HepG2 (cell line): ENCODE data around the gene OAS1. TPM values are rescaled to one million over a fixed set of nuclear protein-coding genes. Genes with fewer than 3 reads are reported as not detected.

Experiments
- BORCS8-MEF2B ChIP-seq: sonication (generic); formaldehyde crosslinking; IDR thresholded peaks from 2 replicates; pipeline ENCODE4 v1.8.0; 2022; ENCODE audit warnings: mild to moderate bottlenecking, missing genetic modification reagents
- ERF ChIP-seq: IDR thresholded peaks from 2 replicates; pipeline ENCODE4 v1.6.1; 2018; ENCODE audit warnings: missing biosample characterization, missing genetic modification reagents
- HOXA3 ChIP-seq: sonication (generic); formaldehyde crosslinking; IDR thresholded peaks from 2 replicates; pipeline ENCODE4 v1.5.0; 2020; ENCODE audit warnings: missing genetic modification reagents
- MIER3 ChIP-seq: IDR thresholded peaks from 2 replicates; pipeline ENCODE4 v1.6.1; 2016; ENCODE audit warnings: missing compliant biosample characterization, borderline replicate concordance
- NR3C1 ChIP-seq: sonication (generic); formaldehyde crosslinking; IDR thresholded peaks from 2 replicates; pipeline ENCODE4 v1.4.0; 2020; ENCODE audit warnings: missing genetic modification reagents
- SOX13 ChIP-seq, 3 experiments: fragments of 450-650 bp in 1 of 3; sonication (generic) in 1 of 3; formaldehyde crosslinking in 1 of 3; IDR thresholded peaks in 2 of 3; conservative IDR thresholded peaks in 1 of 3; 2 replicates each; pipeline versions ENCODE4 v1.5.0 to v1.6.1; 2016 to 2020; ENCODE audit warnings: antibody characterized with exemption in 1 of 3, mild to moderate bottlenecking in 1 of 3, missing compliant biosample characterization in 1 of 3, missing genetic modification reagents in 1 of 3, moderate library complexity in 1 of 3
- SOX6 ChIP-seq, 2 experiments: fragments of 450-650 bp in 1 of 2; sonication (generic) in 1 of 2; formaldehyde crosslinking in 1 of 2; IDR thresholded peaks; 2 replicates each; pipeline versions ENCODE4 v1.4.0 to v1.6.1; 2017 to 2020; ENCODE audit warnings: antibody characterized with exemption in 1 of 2, mild to moderate bottlenecking in 1 of 2, missing genetic modification reagents in 1 of 2
- SRF ChIP-seq: IDR thresholded peaks from 2 replicates; pipeline ENCODE4 v1.6.1; 2011; ENCODE audit warnings: mild to moderate bottlenecking, low read depth, low read length, moderate library complexity
- ZBTB20 ChIP-seq: sonication (generic); formaldehyde crosslinking; IDR thresholded peaks from 2 replicates; pipeline ENCODE4 v1.8.1; 2023; ENCODE audit warnings: missing genetic modification reagents, low read depth, mild to moderate bottlenecking, borderline replicate concordance
- ZNF234 ChIP-seq: sonication (generic); formaldehyde crosslinking; conservative IDR thresholded peaks from 2 replicates; pipeline ENCODE4 v1.5.1; 2020; ENCODE audit warnings: mild to moderate bottlenecking, missing genetic modification reagents
- ZNF296 ChIP-seq: sonication (generic); formaldehyde crosslinking; conservative IDR thresholded peaks from 2 replicates; pipeline ENCODE4 v1.5.0; 2020; ENCODE audit warnings: mild to moderate bottlenecking, missing genetic modification reagents
- ZNF331 ChIP-seq: sonication (generic); formaldehyde crosslinking; IDR thresholded peaks from 2 replicates; pipeline ENCODE4 v1.4.0; 2020; ENCODE audit warnings: missing genetic modification reagents
- ZNF564 ChIP-seq: sonication (generic); formaldehyde crosslinking; IDR thresholded peaks from 2 replicates; pipeline ENCODE4 v1.8.1; 2023; ENCODE audit warnings: mild to moderate bottlenecking, missing genetic modification reagents
- ZNF605 ChIP-seq: sonication (generic); formaldehyde crosslinking; IDR thresholded peaks from 2 replicates; pipeline ENCODE4 v1.8.0; 2022; ENCODE audit warnings: mild to moderate bottlenecking, missing genetic modification reagents
- polyA plus RNA-seq, 8 experiments: library from polyadenylated mRNA; depleted of rRNA in 3 of 8; stranded (reverse) in 7 of 8; unstranded in 1 of 8; fragments of >200 nt; fragmentation: Illumina TruSeq in 4 of 8; extraction: Trizol in 4 of 8; gene quantifications; 2 replicates each; pipeline versions ENCODE4 v1.2.1 to v1.2.3, GENCODE V29; 2011 to 2016; ENCODE audit warnings: low read depth in 4 of 8, missing spikeins in 1 of 8, mixed read lengths in 1 of 8; ENCODE audit not compliant: insufficient read depth in 1 of 8
- total RNA-seq, 5 experiments: library from RNA; depleted of rRNA; stranded (reverse); fragments of >200 nt; fragmentation: Illumina TruSeq; extraction: Trizol; gene quantifications; 2 replicates each; pipeline ENCODE4 v1.2.3, GENCODE V29; 2016; ENCODE audit warnings: low read depth in 1 of 5
- TF ChIP-seq, protein P1 (sequence below), 2 experiments: sonication (generic) in 1 of 2; formaldehyde crosslinking in 1 of 2; IDR thresholded peaks; 2 replicates each; pipeline versions ENCODE4 v1.4.0 to v1.6.1; 2016 to 2020; ENCODE audit warnings: borderline replicate concordance in 1 of 2, low read depth in 1 of 2, mild to moderate bottlenecking in 1 of 2, missing genetic modification reagents in 1 of 2
- TF ChIP-seq, protein P2 (sequence below), 2 experiments: IDR thresholded peaks; 2 replicates each; pipeline ENCODE4 v1.6.1; 2011 to 2012; ENCODE audit warnings: low read length in 2 of 2, borderline replicate concordance in 1 of 2, low read depth in 1 of 2, mild to moderate bottlenecking in 1 of 2, moderate library complexity in 1 of 2
- TF ChIP-seq, protein P3 (sequence below): sonication (generic); formaldehyde crosslinking; IDR thresholded peaks from 2 replicates; pipeline ENCODE4 v1.8.0; 2023; ENCODE audit warnings: mild to moderate bottlenecking, missing genetic modification reagents
- TF ChIP-seq, protein P4 (sequence below): sonication (generic); formaldehyde crosslinking; IDR thresholded peaks from 2 replicates; pipeline ENCODE4 v1.9.0; 2021; ENCODE audit warnings: missing genetic modification reagents, mild to moderate bottlenecking, borderline replicate concordance

The OAS1 gene
- total and polyA plus RNA-seq, 2 of the 13 experiments (the other 11 are each of a cell fraction or from before 2014, with no cell fraction given) = 6.5 to 10.6 TPM

- TF ChIP-seq ERF (peak; percentile 54), ZNF605 (CRISPR knock-in tag) (peak; percentile 53; the same call in 1 of the 2 replicates), ZNF234 (CRISPR knock-in tag) (no peak), SOX6 (IDR thresholded peaks at IDR 0.05) (no peak), SOX6 (CRISPR knock-in tag; IDR thresholded peaks at IDR 0.05) (peak; percentile 71), BORCS8-MEF2B (no peak), ZNF296 (CRISPR knock-in tag) (no peak), SRF (no peak), ZNF331 (no peak; the same call in 1 of the 2 replicates), SOX13 (IDR thresholded peaks at IDR 0.05) (no peak), SOX13 (CRISPR knock-in tag; conservative IDR thresholded peaks at IDR 0.05 in 1 of 2, IDR thresholded peaks at IDR 0.05 in 1 of 2) (peak in 1 of 2 experiments; percentile 74; a peak in 2 of 4 replicates), ZNF564 (CRISPR knock-in tag) (no peak), ZBTB20 (CRISPR knock-in tag) (no peak), MIER3 (peak; percentile 37; the same call in 1 of the 2 replicates), NR3C1 (CRISPR knock-in tag) (no peak), HOXA3 (CRISPR knock-in tag) (peak; percentile 45; the same call in 1 of the 2 replicates)
- TF ChIP-seq, protein P1, sequence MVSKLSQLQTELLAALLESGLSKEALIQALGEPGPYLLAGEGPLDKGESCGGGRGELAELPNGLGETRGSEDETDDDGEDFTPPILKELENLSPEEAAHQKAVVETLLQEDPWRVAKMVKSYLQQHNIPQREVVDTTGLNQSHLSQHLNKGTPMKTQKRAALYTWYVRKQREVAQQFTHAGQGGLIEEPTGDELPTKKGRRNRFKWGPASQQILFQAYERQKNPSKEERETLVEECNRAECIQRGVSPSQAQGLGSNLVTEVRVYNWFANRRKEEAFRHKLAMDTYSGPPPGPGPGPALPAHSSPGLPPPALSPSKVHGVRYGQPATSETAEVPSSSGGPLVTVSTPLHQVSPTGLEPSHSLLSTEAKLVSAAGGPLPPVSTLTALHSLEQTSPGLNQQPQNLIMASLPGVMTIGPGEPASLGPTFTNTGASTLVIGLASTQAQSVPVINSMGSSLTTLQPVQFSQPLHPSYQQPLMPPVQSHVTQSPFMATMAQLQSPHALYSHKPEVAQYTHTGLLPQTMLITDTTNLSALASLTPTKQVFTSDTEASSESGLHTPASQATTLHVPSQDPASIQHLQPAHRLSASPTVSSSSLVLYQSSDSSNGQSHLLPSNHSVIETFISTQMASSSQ (IDR thresholded peaks at IDR 0.05; ENCODE audit: low read depth) = peak; percentile 82
- TF ChIP-seq, protein P1 (CRISPR knock-in tag; IDR thresholded peaks at IDR 0.05; ENCODE audit: borderline replicate concordance) = peak; percentile 95
- TF ChIP-seq, protein P2, sequence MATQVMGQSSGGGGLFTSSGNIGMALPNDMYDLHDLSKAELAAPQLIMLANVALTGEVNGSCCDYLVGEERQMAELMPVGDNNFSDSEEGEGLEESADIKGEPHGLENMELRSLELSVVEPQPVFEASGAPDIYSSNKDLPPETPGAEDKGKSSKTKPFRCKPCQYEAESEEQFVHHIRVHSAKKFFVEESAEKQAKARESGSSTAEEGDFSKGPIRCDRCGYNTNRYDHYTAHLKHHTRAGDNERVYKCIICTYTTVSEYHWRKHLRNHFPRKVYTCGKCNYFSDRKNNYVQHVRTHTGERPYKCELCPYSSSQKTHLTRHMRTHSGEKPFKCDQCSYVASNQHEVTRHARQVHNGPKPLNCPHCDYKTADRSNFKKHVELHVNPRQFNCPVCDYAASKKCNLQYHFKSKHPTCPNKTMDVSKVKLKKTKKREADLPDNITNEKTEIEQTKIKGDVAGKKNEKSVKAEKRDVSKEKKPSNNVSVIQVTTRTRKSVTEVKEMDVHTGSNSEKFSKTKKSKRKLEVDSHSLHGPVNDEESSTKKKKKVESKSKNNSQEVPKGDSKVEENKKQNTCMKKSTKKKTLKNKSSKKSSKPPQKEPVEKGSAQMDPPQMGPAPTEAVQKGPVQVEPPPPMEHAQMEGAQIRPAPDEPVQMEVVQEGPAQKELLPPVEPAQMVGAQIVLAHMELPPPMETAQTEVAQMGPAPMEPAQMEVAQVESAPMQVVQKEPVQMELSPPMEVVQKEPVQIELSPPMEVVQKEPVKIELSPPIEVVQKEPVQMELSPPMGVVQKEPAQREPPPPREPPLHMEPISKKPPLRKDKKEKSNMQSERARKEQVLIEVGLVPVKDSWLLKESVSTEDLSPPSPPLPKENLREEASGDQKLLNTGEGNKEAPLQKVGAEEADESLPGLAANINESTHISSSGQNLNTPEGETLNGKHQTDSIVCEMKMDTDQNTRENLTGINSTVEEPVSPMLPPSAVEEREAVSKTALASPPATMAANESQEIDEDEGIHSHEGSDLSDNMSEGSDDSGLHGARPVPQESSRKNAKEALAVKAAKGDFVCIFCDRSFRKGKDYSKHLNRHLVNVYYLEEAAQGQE (IDR thresholded peaks at IDR 0.05; ENCODE audit: borderline replicate concordance in 1 of 2, low read depth in 1 of 2, low read length in 2 of 2) = peak in 1 of 2 experiments; percentile 26; a peak in 1 of 4 replicates
- TF ChIP-seq, protein P3, sequence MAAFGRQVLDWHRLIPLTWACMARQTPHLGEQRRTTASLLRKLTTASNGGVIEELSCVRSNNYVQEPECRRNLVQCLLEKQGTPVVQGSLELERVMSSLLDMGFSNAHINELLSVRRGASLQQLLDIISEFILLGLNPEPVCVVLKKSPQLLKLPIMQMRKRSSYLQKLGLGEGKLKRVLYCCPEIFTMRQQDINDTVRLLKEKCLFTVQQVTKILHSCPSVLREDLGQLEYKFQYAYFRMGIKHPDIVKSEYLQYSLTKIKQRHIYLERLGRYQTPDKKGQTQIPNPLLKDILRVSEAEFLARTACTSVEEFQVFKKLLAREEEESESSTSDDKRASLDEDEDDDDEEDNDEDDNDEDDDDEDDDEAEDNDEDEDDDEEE (CRISPR knock-in tag) = no peak
- TF ChIP-seq, protein P4, sequence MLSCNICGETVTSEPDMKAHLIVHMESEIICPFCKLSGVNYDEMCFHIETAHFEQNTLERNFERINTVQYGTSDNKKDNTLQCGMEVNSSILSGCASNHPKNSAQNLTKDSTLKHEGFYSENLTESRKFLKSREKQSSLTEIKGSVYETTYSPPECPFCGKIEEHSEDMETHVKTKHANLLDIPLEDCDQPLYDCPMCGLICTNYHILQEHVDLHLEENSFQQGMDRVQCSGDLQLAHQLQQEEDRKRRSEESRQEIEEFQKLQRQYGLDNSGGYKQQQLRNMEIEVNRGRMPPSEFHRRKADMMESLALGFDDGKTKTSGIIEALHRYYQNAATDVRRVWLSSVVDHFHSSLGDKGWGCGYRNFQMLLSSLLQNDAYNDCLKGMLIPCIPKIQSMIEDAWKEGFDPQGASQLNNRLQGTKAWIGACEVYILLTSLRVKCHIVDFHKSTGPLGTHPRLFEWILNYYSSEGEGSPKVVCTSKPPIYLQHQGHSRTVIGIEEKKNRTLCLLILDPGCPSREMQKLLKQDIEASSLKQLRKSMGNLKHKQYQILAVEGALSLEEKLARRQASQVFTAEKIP (CRISPR knock-in tag) = no peak
Measured at GRCh38 chr12:112924986-112925385, 18.2 kb downstream of the OAS1 start (continued).
